HepG2 (cell line): ENCODE measurements around the gene ULK4. TPM values are rescaled to one million over a fixed set of nuclear protein-coding genes. Genes with fewer than 3 reads are reported as not detected.

Experiments used
- ATAC-seq: fragments of 200-7000 bp; cut with Tn5 transposase; 3 replicates; pipeline ENCODE4 v1.9.1; 2020; ENCODE audit warnings: mild to moderate bottlenecking, moderate library complexity
- BruUV-seq: library from RNA; stranded (reverse); fragments of 400-500 nt; replicated peaks from 2 replicates; lab custom pipeline; 2021; lab: Mats Ljungman, UMichigan
- CTCF ChIA-PET: fragments of 300-600 bp; formaldehyde crosslinking; extraction: SDS; loops from one replicate; lab custom pipeline; 2021; ENCODE audit warnings: low total read pairs, inconsistent platforms, low intra/inter-chr PET ratio; lab: Yijun Ruan, JAX
- POLR2A ChIA-PET: fragments of 350-600 bp; sonication (Branson Sonifier 250); formaldehyde crosslinking; loops from one replicate; lab custom pipeline; 2020; ENCODE audit warnings: antibody characterized with exemption, inconsistent platforms; lab: Yijun Ruan, JAX
- DNase-seq: peaks from one replicate; pipeline ENCODE4 v3.0.0-alpha.2; 2015; ENCODE audit warnings: low spot score
- FAIRE-seq: peaks from 3 replicates; lab custom pipeline; 2011; peaks lifted over from hg19 to GRCh38; lab: Jason Lieb, UNC
- H2AFZ ChIP-seq: one replicate; pipeline ENCODE4 v1.6.1; 2011; ENCODE audit warnings: low read length, inconsistent platforms
- H3K27ac ChIP-seq: fragments of 300-600 bp; 3 replicates; pipeline ENCODE4 v1.8.0; 2011; ENCODE audit warnings: mixed run types, mild to moderate bottlenecking, mixed read lengths, low read length, inconsistent platforms; ENCODE audit not compliant: insufficient read depth; ENCODE audit errors: extremely low read length
- H3K27me3 ChIP-seq, 2 experiments: fragments of 200-600 bp in 1 of 2; 2 replicates in 1 of 2; 3 replicates in 1 of 2; pipeline versions ENCODE4 v1.6.0 to v1.8.0; 2011; ENCODE audit warnings: low read length in 2 of 2, mild to moderate bottlenecking in 2 of 2, moderate library complexity in 2 of 2, inconsistent platforms in 1 of 2; ENCODE audit not compliant: insufficient read depth in 2 of 2, control insufficient read depth in 1 of 2
- H3K36me3 ChIP-seq, 2 experiments: fragments of 200-600 bp in 1 of 2; replicated peaks in 1 of 2; 2 replicates in 1 of 2; 3 replicates in 1 of 2; pipeline versions ENCODE4 v1.5.1 to v1.8.0; 2011; ENCODE audit warnings: low read length in 2 of 2, inconsistent platforms in 1 of 2; ENCODE audit not compliant: insufficient read depth in 2 of 2, control insufficient read depth in 1 of 2
- H3K4me1 ChIP-seq: 2 replicates; pipeline ENCODE4 v1.5.1; 2012; ENCODE audit warnings: low read length, inconsistent platforms; ENCODE audit not compliant: insufficient read depth
- H3K4me2 ChIP-seq: 2 replicates; pipeline ENCODE4 v1.6.0; 2011; ENCODE audit warnings: low read depth, low read length, inconsistent platforms
- H3K4me3 ChIP-seq, 3 experiments: fragments of 200-600 bp in 1 of 3; sonication (generic), shearing (Covaris generic) in 1 of 3; replicated peaks in 1 of 3; 2 replicates each; pipeline ENCODE4 v1.5.1; 2011 to 2016; ENCODE audit warnings: low read length in 3 of 3, inconsistent platforms in 2 of 3, low read depth in 2 of 3, mild to moderate bottlenecking in 2 of 3, control low read depth in 1 of 3, mixed read lengths in 1 of 3; ENCODE audit not compliant: insufficient read depth in 1 of 3
- H3K79me2 ChIP-seq: one replicate; pipeline ENCODE4 v1.6.1; 2011; ENCODE audit warnings: low read length, inconsistent platforms; ENCODE audit not compliant: insufficient read depth
- H3K9ac ChIP-seq: 2 replicates; pipeline ENCODE4 v1.6.0; 2011; ENCODE audit warnings: mild to moderate bottlenecking, low read depth, low read length, inconsistent platforms; ENCODE audit not compliant: insufficient read depth
- H3K9me3 ChIP-seq: 2 replicates; pipeline ENCODE4 v1.5.1; 2012; ENCODE audit warnings: mild to moderate bottlenecking, low read length
- H4K20me1 ChIP-seq: 2 replicates; pipeline ENCODE4 v1.6.0; 2011; ENCODE audit warnings: inconsistent platforms, mild to moderate bottlenecking, low read length, moderate library complexity; ENCODE audit not compliant: insufficient read depth
- E2F1 ChIP-seq: sonication (generic); formaldehyde crosslinking; IDR thresholded peaks from 2 replicates; pipeline ENCODE4 v1.5.0; 2020; ENCODE audit warnings: missing genetic modification reagents
- TOPORS ChIP-seq: sonication (generic); formaldehyde crosslinking; IDR thresholded peaks from 2 replicates; pipeline ENCODE4 v1.8.0; 2023; ENCODE audit warnings: mild to moderate bottlenecking, missing genetic modification reagents
- ZFP36 ChIP-seq: fragments of 150-350 bp; IDR thresholded peaks from 2 replicates; pipeline ENCODE4 v1.6.1; 2018; ENCODE audit warnings: borderline replicate concordance, low read length, low read depth; ENCODE audit not compliant: partially characterized antibody
- ZNF121 ChIP-seq: sonication (generic); formaldehyde crosslinking; IDR thresholded peaks from 2 replicates; pipeline ENCODE4 v1.5.0; 2020; ENCODE audit warnings: mild to moderate bottlenecking, missing genetic modification reagents
- WGBS: methylation state at CpG from one replicate; pipeline ENCODE4 v1.1.6; 2017; ENCODE audit warnings: low lambda C conversion rate; 5-methylcytosine and 5-hydroxymethylcytosine counted together
- in situ Hi-C: cut with HindIII; loops from 2 replicates; pipeline ENCODE4 v1.10.0; 2017; ENCODE audit warnings: low pct_unique_long_range_greater_than_20kb; ENCODE audit not compliant: extremely low pct_ligation_motif_present
- intact Hi-C: fragments of 100-400 bp; cut with micrococcal nuclease; formaldehyde crosslinking; loops from one replicate; pipeline ENCODE4 v1.10.0; 2022; ENCODE audit not compliant: unreplicated experiment
- polyA plus RNA-seq, 8 experiments: library from polyadenylated mRNA; depleted of rRNA in 3 of 8; stranded (reverse) in 7 of 8; unstranded in 1 of 8; fragments of >200 nt; fragmentation: Illumina TruSeq in 4 of 8; extraction: Trizol in 4 of 8; gene quantifications; 2 replicates each; pipeline versions ENCODE4 v1.2.1 to v1.2.3, GENCODE V29; 2011 to 2016; ENCODE audit warnings: low read depth in 4 of 8, missing spikeins in 1 of 8, mixed read lengths in 1 of 8; ENCODE audit not compliant: insufficient read depth in 1 of 8
- total RNA-seq, 5 experiments: library from RNA; depleted of rRNA; stranded (reverse); fragments of >200 nt; fragmentation: Illumina TruSeq; extraction: Trizol; gene quantifications; 2 replicates each; pipeline ENCODE4 v1.2.3, GENCODE V29; 2016; ENCODE audit warnings: low read depth in 1 of 5
- TF ChIP-seq, protein P1 (sequence below): sonication (generic); formaldehyde crosslinking; IDR thresholded peaks from 2 replicates; pipeline ENCODE4 v1.8.0; 2022; ENCODE audit warnings: missing genetic modification reagents, mild to moderate bottlenecking, inconsistent platforms, borderline replicate concordance

The ULK4 gene
- total and polyA plus RNA-seq, 2 of the 13 experiments (the other 11 are each of a cell fraction or from before 2014, with no cell fraction given): 6.7 to 11.8 TPM

DNA sequence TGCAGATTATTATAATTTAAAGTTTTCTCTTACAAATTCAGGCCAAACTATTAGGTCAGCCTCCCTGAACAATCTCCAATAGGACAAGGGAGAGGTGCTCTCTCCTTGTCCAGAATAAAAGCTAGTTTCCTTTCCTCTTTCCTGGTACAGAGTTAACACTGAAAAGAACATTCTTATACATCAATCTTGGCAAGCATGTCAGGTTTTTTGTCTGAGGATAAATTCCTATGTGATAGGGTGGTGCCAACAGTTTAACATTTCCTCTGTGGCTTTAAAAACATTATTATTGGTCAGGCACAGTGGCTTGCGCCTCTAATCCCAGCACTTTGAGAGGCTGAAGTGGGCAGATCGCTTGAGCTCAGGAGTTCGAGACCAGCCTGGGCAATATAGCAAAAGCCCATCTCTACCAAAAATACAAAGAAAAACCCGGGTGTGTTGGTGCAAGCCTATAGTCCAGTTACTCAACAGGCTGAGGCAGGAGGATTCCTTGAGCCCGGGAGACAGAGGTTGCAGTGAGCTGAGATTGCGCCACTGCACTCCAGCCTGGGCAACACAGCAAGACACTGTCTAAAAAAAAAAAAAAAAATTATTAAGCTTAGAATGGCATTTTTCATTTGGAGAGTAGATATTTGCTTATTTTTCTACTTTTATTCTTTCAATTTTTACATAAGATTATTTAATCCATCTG lies 13.7 kb upstream of the ULK4 start:
- Histone ChIP-seq H3K4me1 (no peaks in the 10 kb centered on the region), H4K20me1 (no peaks in the 10 kb centered on the region), H2AFZ (no peak overlapping the region), H3K9me3 (no peaks in the 10 kb centered on the region), H3K4me3 (no peak overlapping the region), H3K27ac (no peak overlapping the region), H3K79me2 (no peaks in the 10 kb centered on the region), H3K27me3 (peaks cover 0 to 5% of the 10 kb centered on the region in 2 experiments; a peak in 2 of 5 replicates), H3K36me3 (no peaks in the 10 kb centered on the region), H3K9ac (no peak overlapping the region), H3K4me2 (no peak overlapping the region)
- ChIA-PET POLR2A (no interaction called here), CTCF (no interaction called here)
- ATAC-seq (no peak), DNase-seq (no peak), FAIRE-seq (no peak)
- in situ Hi-C loops (no loop called here), intact Hi-C loops (no loop called here)
- BruUV-seq: no TSS peak
- WGBS: 33% methylated on average over 6 of the region's 6 CpGs
- no peak for TF ChIP-seq ZFP36
- TF ChIP-seq, protein P1, sequence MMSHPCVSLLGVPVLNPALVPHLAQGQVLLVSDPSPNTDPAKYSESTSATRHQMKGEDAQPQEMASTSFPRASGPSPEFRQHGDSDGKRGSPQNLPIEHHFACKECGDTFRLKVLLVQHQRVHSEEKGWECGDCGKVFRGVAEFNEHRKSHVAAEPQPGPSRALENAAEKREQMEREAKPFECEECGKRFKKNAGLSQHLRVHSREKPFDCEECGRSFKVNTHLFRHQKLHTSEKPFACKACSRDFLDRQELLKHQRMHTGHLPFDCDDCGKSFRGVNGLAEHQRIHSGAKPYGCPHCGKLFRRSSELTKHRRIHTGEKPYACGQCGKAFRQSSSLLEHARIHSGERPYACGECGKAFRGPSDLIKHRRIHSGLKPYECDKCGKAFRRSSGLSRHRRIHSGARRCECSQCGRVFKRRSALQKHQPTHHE (CRISPR knock-in tag): no peak
- TF ChIP-seq ZNF121 (CRISPR knock-in tag): peak; percentile 38; the same call in 1 of the 2 replicates
- no peak for TF ChIP-seq E2F1 (CRISPR knock-in tag)
- no peak for TF ChIP-seq TOPORS
